Upper lobe of left lung (tissue), 6 donors: ENCODE results near the gene ACADM. TPM values are rescaled to one million over a fixed set of nuclear protein-coding genes. Genes with fewer than 3 reads are reported as not detected.

Experiments used
- ATAC-seq, 2 donors: fragments of 200-7000 bp; cut with Tn5 transposase; one replicate each; pipeline ENCODE4 v1.9.1; 2022; ENCODE audit warnings: mild to moderate bottlenecking in 2 of 2, moderate library complexity in 2 of 2; ENCODE audit not compliant: low FRiP score in 2 of 2
- DNase-seq, 2 donors: peaks; one replicate each; pipeline ENCODE4 v3.0.0-alpha.2; 2019 to 2020
- H3K27ac ChIP-seq, 4 donors: fragments of 200-600 bp; sonication (generic); one replicate each; pipeline ENCODE4 v1.5.1; 2016 to 2019
- H3K27me3 ChIP-seq, 4 donors: fragments of 200-600 bp; sonication (generic); one replicate each; pipeline ENCODE4 v1.5.1; 2017 to 2019
- H3K36me3 ChIP-seq, 4 donors: fragments of 200-600 bp; sonication (generic); one replicate each; pipeline ENCODE4 v1.5.1; 2016 to 2019
- H3K4me1 ChIP-seq, 4 donors: fragments of 200-600 bp; sonication (generic); one replicate each; pipeline ENCODE4 v1.5.1; 2018 to 2019
- H3K4me3 ChIP-seq, 4 donors: fragments of 200-600 bp; sonication (generic); one replicate each; pipeline ENCODE4 v1.5.1; 2017 to 2019; ENCODE audit warnings: mild to moderate bottlenecking in 2 of 4, moderate library complexity in 1 of 4
- H3K9me3 ChIP-seq, 4 donors: fragments of 200-600 bp; sonication (generic); one replicate each; pipeline ENCODE4 v1.5.1; 2018 to 2019
- EP300 ChIP-seq, 4 donors: sonication (generic); formaldehyde crosslinking; IDR thresholded peaks; one replicate each; pipeline ENCODE4 v1.5.1; 2017; ENCODE audit warnings: antibody characterized with exemption in 4 of 4, control low read depth in 2 of 4
- POLR2A ChIP-seq, 4 donors: fragments of 450-650 bp; IDR thresholded peaks; one replicate each; pipeline ENCODE4 v1.5.1; 2016 to 2017; ENCODE audit warnings: antibody characterized with exemption in 4 of 4, mild to moderate bottlenecking in 2 of 4
- POLR2AphosphoS5 ChIP-seq, 2 donors: sonication (generic); formaldehyde crosslinking; IDR thresholded peaks; one replicate each; pipeline ENCODE4 v1.5.1; 2017; ENCODE audit warnings: antibody characterized with exemption in 2 of 2
- WGBS, 2 donors: methylation state at CpG; one replicate each; pipeline ENCODE4 v1.1.5; 2017 to 2018; 5-methylcytosine and 5-hydroxymethylcytosine counted together
- total RNA-seq, 6 donors: library from RNA; depleted of rRNA in 4 of 6; stranded (reverse); fragments of >200 nt in 4 of 6; gene quantifications; one replicate each; pipeline versions ENCODE4 v1.1.0 to v1.2.1, GENCODE V29; 2016 to 2021
- TF ChIP-seq, protein P1 (sequence below), 6 experiments: fragments of 450-650 bp in 4 of 6; fragments of 200-600 bp in 2 of 6; sonication (generic) in 2 of 6; IDR thresholded peaks; one replicate each; pipeline ENCODE4 v1.5.1; 2016 to 2019; ENCODE audit warnings: antibody characterized with exemption in 6 of 6
- donor health status: DM: no; HTN: no; CAD: no; lungs with moderate emphysema.
- donor health status: DM: no; HTN: yes; CAD: no; lungs with severe emphysema.

ACADM gene
- total RNA-seq, 6 donors from 2014 or later = 18.9 to 50.2 (median 39.7) TPM

DNA sequence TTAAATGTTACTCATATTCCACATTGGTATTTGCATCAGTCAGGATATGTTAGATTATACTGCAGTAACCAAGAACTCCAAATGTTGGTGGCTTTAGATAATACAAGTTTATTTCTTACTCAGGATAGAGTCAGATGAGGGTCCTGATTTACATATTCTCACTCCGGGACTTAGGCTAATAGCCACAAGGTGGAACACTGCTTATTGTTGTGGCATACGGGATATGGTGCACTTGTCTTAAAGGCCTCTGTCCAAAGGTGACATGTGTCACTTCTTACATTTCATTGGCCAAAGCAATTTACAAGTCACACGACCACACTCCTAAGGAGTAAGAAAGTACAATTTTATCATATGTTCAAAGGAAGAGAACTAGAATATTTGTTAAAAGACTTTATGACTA, 28.5 kb upstream of the ACADM start:
- ATAC-seq = no peak
- Histone ChIP-seq H3K4me3 (no peak overlapping the region), H3K27me3 (no peaks in the 10 kb centered on the region), H3K27ac (no peak overlapping the region), H3K4me1 (no peaks in the 10 kb centered on the region), H3K9me3 (no peaks in the 10 kb centered on the region), H3K36me3 (no peaks in the 10 kb centered on the region)
- 60 to 76% methylated on average over 3 of the region's 3 CpGs for WGBS, 2 donors
- no peak for DNase-seq
- no peak for TF ChIP-seq EP300 (IDR thresholded peaks at IDR 0.05)

DNA sequence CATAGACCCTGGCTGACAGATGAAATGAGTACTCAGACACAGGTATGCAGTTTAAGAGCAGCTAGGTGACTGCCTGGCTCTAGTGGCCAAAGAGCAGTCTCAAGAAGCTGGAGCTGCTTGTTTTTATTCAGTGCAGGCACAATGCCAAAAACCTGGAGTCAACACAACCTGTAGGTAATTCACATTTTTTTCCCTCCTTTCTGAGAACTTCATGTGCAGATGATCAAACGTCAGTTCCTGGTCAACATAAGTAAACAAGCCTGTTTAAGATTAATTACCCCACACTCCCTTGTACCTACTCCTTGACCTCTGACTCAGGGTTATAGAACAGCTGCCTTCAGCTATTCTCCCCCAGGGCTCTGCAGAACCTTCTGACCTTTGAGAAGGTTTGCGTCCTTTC, 17.3 kb upstream of the ACADM start:
- no peak for DNase-seq
- ATAC-seq = no peak
- Histone ChIP-seq H3K4me1 (peaks cover 0 to under 1% (median 0%) of the 10 kb centered on the region in 4 donors), H3K4me3 (no peak overlapping the region), H3K27ac (no peak overlapping the region), H3K36me3 (no peaks in the 10 kb centered on the region), H3K9me3 (no peaks in the 10 kb centered on the region), H3K27me3 (no peaks in the 10 kb centered on the region)
- WGBS, 2 donors = 43 to 49% methylated on average over 2 of the region's 2 CpGs
- TF ChIP-seq, protein P1, sequence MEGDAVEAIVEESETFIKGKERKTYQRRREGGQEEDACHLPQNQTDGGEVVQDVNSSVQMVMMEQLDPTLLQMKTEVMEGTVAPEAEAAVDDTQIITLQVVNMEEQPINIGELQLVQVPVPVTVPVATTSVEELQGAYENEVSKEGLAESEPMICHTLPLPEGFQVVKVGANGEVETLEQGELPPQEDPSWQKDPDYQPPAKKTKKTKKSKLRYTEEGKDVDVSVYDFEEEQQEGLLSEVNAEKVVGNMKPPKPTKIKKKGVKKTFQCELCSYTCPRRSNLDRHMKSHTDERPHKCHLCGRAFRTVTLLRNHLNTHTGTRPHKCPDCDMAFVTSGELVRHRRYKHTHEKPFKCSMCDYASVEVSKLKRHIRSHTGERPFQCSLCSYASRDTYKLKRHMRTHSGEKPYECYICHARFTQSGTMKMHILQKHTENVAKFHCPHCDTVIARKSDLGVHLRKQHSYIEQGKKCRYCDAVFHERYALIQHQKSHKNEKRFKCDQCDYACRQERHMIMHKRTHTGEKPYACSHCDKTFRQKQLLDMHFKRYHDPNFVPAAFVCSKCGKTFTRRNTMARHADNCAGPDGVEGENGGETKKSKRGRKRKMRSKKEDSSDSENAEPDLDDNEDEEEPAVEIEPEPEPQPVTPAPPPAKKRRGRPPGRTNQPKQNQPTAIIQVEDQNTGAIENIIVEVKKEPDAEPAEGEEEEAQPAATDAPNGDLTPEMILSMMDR (IDR thresholded peaks at IDR 0.05) = no peak
- TF ChIP-seq POLR2A (IDR thresholded peaks at IDR 0.05) (no peak), EP300 (IDR thresholded peaks at IDR 0.05) (no peak), POLR2AphosphoS5 (IDR thresholded peaks at IDR 0.05) (no peak)

DNA sequence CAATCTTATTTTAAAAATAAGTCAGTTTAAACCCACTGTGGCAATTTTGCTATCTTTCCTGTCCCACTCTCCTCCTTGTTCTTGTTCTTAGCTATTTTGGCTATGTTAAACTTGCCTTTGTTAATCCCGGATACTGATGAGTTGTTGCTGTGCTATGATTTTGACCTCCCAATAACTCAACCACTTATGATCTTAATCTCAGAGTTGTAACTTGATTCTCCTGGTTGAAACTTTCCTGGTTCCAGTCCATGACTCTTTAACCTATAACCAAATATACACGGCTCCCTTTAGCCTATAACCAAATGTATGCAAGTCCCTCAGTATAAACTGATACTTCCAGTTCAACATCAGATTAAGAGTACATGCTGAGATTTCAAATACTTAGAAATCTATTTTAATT, 15.6 kb upstream of the ACADM start:
- TF ChIP-seq, protein P1 (IDR thresholded peaks at IDR 0.05) = no peak
- TF ChIP-seq POLR2A (IDR thresholded peaks at IDR 0.05) (no peak), EP300 (IDR thresholded peaks at IDR 0.05) (no peak), POLR2AphosphoS5 (IDR thresholded peaks at IDR 0.05) (no peak)

DNA sequence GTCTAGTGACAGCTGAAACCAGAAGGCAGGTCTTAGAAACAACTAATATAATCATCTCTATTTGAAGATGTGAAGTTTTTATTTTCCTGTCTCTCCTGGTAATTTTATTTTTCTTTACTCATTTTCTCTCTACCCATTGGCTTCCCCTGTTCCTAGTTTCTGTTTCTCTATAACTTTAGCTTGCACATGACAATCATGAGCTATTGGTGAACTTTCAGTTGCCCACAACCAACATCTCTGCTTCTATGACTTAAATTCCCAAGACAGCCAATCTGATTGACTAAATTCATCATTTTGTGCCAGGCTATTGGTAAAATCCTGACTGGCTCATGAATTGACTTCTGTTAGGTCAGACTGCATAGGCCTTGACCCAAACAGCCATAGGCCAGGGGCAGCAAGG, 13.7 kb upstream of the ACADM start:
- no peak overlapping the region for H3K27ac ChIP-seq
- ATAC-seq (no peak), DNase-seq (no peak)
- TF ChIP-seq EP300 (IDR thresholded peaks at IDR 0.05) (no peak), POLR2AphosphoS5 (IDR thresholded peaks at IDR 0.05) (no peak), POLR2A (IDR thresholded peaks at IDR 0.05) (no peak)
- peaks cover 0 to 3% (median 0%) of the 10 kb centered on the region in 4 donors for H3K4me1 ChIP-seq
- no peaks in the 10 kb centered on the region for H3K27me3 ChIP-seq
- no peak overlapping the region for H3K4me3 ChIP-seq
- no peaks in the 10 kb centered on the region for H3K36me3 ChIP-seq
- H3K9me3 ChIP-seq = no peaks in the 10 kb centered on the region

More for the DNA sequence above, 15.6 kb upstream of the ACADM start:
- no peak overlapping the region for H3K4me3 ChIP-seq
- no peak overlapping the region for H3K27ac ChIP-seq
- ATAC-seq = no peak
- WGBS, 2 donors = 72 to 82% methylated on average over 2 of the region's 2 CpGs
- no peaks in the 10 kb centered on the region for H3K27me3 ChIP-seq
- no peaks in the 10 kb centered on the region for H3K36me3 ChIP-seq
- no peak for DNase-seq
- no peaks in the 10 kb centered on the region for H3K9me3 ChIP-seq
- peaks cover 0 to 3% (median 0%) of the 10 kb centered on the region in 4 donors for H3K4me1 ChIP-seq

DNA sequence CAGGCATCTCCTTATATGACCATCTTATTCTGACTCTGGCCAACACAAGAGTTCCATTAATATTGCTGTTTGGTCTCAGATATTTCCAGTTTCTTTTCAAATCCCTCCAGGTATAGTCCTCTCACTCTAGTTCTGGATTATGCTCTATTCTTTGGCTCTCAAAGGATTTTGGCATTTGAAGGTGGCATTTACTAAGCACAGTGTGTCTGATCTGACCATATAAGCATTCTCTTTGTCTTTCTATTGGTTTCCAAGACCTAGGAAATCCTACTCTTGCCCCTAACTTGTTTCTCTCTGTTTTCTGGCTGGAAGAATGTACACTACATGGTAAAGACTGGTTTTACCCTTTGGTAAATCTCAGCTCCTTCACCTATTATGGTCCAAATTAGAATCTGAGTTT, 12.7 kb upstream of the ACADM start:
- ATAC-seq (no peak), DNase-seq (no peak)
- Histone ChIP-seq H3K4me1 (peaks cover 0 to 3% (median 0%) of the 10 kb centered on the region in 4 donors), H3K4me3 (no peak overlapping the region), H3K27me3 (no peaks in the 10 kb centered on the region), H3K36me3 (no peaks in the 10 kb centered on the region), H3K9me3 (no peaks in the 10 kb centered on the region), H3K27ac (no peak overlapping the region)
- TF ChIP-seq POLR2A (IDR thresholded peaks at IDR 0.05) (no peak), EP300 (IDR thresholded peaks at IDR 0.05) (no peak)

DNA sequence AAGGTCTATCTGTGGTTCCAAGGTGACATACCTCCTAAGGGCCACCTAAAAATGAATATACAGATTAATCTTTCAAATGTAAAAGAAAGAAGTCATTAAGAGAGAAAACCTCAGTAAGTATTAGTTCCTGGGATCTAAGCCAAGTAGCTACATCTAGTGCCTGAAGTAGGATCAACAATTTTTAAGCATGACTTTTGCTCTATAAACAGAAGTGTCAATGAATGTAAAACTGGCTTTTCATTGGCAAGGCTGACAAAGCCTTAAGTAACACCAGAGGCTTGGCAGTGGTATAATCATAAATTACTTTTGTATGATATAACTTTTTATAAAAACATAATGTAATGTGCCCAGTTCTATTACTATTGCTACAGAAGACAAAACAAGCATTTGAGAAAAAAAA, 12.2 kb upstream of the ACADM start:
- H3K9me3 ChIP-seq = no peaks in the 10 kb centered on the region
- TF ChIP-seq, protein P1 (IDR thresholded peaks at IDR 0.05) = no peak
- no peak for TF ChIP-seq POLR2A (IDR thresholded peaks at IDR 0.05)
- no peak for TF ChIP-seq EP300 (IDR thresholded peaks at IDR 0.05)
- TF ChIP-seq POLR2AphosphoS5 (IDR thresholded peaks at IDR 0.05) = no peak
- ATAC-seq (no peak), DNase-seq (no peak)
- no peak overlapping the region for H3K4me3 ChIP-seq
- H3K27me3 ChIP-seq = no peaks in the 10 kb centered on the region
- no peak overlapping the region for H3K27ac ChIP-seq
- no peaks in the 10 kb centered on the region for H3K36me3 ChIP-seq
- peaks cover 0 to 3% (median 0%) of the 10 kb centered on the region in 4 donors for H3K4me1 ChIP-seq
